A549 treated with AZD9567 at 1 μM for 4 hours (cell line): ENCODE results near the gene FER. TPM values are rescaled to one million over a fixed set of nuclear protein-coding genes. Genes with fewer than 3 reads are reported as not detected.

Source experiments
- total RNA-seq: library from RNA; stranded (reverse); fragments of 200-300 nt; extraction: Qiagen RNA extraction; gene quantifications from 5 replicates; pipeline ENCODE4 v1.2.3, GENCODE V29; 2022; ENCODE audit not compliant: insufficient read depth

The FER gene
- total RNA-seq: 3.0 to 6.5 TPM (median 4.6 TPM) in 5 replicates

DNA sequence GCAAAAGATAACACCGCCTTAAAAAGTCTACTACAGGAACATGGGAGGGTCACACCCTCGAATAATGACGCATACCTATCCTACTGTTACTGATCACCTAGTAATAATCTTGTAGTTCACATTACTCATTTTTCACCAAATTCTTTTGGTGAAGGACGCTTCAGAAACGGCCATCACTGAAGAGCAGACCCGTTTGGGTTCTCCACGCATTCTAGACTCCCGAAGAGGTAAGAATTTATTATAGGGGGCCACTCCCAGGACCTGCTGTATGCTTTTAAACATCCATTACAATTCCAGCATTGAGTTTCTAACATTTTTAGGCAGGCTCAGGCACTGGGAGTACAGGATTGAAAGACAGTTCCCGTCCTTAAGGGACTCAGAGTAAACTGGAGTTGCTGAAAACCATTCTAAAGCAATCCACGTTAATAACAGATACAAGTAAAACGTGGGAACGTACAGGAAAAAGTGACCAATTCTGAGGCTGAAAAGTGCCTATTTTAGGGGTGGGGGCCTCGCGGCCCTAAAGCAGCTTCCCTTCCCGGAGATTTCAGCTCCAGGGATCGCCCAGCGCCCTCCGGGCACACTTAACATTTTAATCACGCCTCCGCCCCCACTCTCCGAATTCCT lies at the start of gene FER:
TSS of gene FER (plus strand) at position 124 of the 627 bp plus-strand sequence. CDS start 50,286 bp downstream, outside the sequence.

